ENCODE results near the gene ODF4. TPM values are rescaled to one million over a fixed set of nuclear protein-coding genes. Genes with fewer than 3 reads are reported as not detected.

ODF4 gene
- total and polyA plus RNA-seq, 2 of the 13 experiments (the other 11 are each of a cell fraction or from before 2014, with no cell fraction given), result not detected

DNA sequence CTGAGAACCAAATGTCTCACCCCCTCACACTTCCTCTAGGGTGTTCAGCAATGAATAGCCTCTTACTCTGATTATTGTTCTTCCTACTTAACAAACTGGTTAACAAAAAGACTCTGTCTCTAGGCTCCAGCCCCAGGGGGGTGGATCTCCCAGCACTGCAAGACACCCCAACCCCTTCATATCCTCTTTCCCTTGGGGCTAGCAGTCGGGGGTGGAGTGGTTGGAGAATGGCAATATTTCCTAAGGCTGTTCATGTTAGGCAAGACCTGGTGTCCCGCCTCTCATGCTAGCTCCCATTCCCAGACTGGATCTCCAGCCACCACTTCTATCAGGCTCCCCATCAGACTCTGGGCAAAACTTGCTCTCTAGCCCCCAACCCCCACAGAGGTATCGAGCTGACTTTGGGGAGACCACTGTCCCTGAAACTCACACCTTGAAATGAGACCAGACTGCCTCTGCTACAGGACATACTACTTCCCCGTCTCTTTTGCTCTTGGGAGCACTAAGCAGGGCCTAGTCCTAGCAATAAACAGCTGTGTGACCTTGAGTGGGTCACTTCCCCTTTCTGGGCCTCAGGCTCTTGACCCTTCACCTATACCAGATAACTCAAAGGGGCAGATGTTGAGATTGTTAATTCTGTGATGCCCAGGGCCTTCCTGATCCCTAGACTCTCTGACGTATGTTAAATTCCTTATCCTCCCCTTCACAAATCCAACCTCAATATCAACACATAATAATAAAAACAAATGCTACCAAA is 46.8 kb upstream of the ODF4 start (continued):
- TF ChIP-seq ZNF232 (CRISPR knock-in tag; IDR thresholded peaks at IDR 0.05; ENCODE audit: borderline replicate concordance) (no peak), ZBTB3 (CRISPR knock-in tag; IDR thresholded peaks at IDR 0.05; ENCODE audit: borderline replicate concordance, low read depth) (0 out of 2 replicates have a peak, but pooled peaks have one; percentile 25), CBX1 (IDR thresholded peaks at IDR 0.05; ENCODE audit: low read depth) (no peak), GFI1 (CRISPR knock-in tag; IDR thresholded peaks at IDR 0.05; ENCODE audit: borderline replicate concordance) (0 out of 2 replicates have a peak, but pooled peaks have one; percentile 18), TBL1XR1 (IDR thresholded peaks at IDR 0.05; ENCODE audit: borderline replicate concordance, low read length, partially characterized antibody) (no peak), MIER2 (CRISPR knock-in tag; IDR thresholded peaks at IDR 0.05) (no peak), SMAD1 (CRISPR knock-in tag; IDR thresholded peaks at IDR 0.05; ENCODE audit: borderline replicate concordance, low read depth) (no peak), ZFX (CRISPR knock-in tag; IDR thresholded peaks at IDR 0.05; ENCODE audit: low read depth) (peak; percentile 69), SRSF4 (IDR thresholded peaks at IDR 0.05; ENCODE audit: low read depth, low read length, poor library complexity, severe bottlenecking) (no peak), STAT5B (CRISPR knock-in tag; IDR thresholded peaks at IDR 0.05) (no peak), ZFP36 (IDR thresholded peaks at IDR 0.05; ENCODE audit: borderline replicate concordance, low read depth, low read length, partially characterized antibody) (no peak), RBAK (CRISPR knock-in tag; IDR thresholded peaks at IDR 0.05) (no peak), GATAD1 (CRISPR knock-in tag; IDR thresholded peaks at IDR 0.05) (no peak), ZNF292 (CRISPR knock-in tag; IDR thresholded peaks at IDR 0.05; ENCODE audit: borderline replicate concordance, low read depth) (no peak), FOSL2 (CRISPR knock-in tag; IDR thresholded peaks at IDR 0.05) (no peak), KDM1A (CRISPR knock-in tag; IDR thresholded peaks at IDR 0.05) (no peak), POLR2AphosphoS2 (IDR thresholded peaks at IDR 0.05; ENCODE audit: low read depth, low read length) (no peak), ZNF792 (CRISPR knock-in tag; IDR thresholded peaks at IDR 0.05) (no peak), ZNF431 (CRISPR knock-in tag; IDR thresholded peaks at IDR 0.05; ENCODE audit: borderline replicate concordance, low read depth) (no peak), ZNF382 (CRISPR knock-in tag; IDR thresholded peaks at IDR 0.05; ENCODE audit: borderline replicate concordance) (no peak)
- TF ChIP-seq, protein P1, sequence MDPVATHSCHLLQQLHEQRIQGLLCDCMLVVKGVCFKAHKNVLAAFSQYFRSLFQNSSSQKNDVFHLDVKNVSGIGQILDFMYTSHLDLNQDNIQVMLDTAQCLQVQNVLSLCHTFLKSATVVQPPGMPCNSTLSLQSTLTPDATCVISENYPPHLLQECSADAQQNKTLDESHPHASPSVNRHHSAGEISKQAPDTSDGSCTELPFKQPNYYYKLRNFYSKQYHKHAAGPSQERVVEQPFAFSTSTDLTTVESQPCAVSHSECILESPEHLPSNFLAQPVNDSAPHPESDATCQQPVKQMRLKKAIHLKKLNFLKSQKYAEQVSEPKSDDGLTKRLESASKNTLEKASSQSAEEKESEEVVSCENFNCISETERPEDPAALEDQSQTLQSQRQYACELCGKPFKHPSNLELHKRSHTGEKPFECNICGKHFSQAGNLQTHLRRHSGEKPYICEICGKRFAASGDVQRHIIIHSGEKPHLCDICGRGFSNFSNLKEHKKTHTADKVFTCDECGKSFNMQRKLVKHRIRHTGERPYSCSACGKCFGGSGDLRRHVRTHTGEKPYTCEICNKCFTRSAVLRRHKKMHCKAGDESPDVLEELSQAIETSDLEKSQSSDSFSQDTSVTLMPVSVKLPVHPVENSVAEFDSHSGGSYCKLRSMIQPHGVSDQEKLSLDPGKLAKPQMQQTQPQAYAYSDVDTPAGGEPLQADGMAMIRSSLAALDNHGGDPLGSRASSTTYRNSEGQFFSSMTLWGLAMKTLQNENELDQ (CRISPR knock-in tag; IDR thresholded peaks at IDR 0.05; ENCODE audit: borderline replicate concordance), result no peak
- TF ChIP-seq, protein P2, sequence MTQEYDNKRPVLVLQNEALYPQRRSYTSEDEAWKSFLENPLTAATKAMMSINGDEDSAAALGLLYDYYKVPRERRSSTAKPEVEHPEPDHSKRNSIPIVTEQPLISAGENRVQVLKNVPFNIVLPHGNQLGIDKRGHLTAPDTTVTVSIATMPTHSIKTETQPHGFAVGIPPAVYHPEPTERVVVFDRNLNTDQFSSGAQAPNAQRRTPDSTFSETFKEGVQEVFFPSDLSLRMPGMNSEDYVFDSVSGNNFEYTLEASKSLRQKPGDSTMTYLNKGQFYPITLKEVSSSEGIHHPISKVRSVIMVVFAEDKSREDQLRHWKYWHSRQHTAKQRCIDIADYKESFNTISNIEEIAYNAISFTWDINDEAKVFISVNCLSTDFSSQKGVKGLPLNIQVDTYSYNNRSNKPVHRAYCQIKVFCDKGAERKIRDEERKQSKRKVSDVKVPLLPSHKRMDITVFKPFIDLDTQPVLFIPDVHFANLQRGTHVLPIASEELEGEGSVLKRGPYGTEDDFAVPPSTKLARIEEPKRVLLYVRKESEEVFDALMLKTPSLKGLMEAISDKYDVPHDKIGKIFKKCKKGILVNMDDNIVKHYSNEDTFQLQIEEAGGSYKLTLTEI (CRISPR knock-in tag; conservative IDR thresholded peaks at IDR 0.05), result no peak
- TF ChIP-seq, protein P3, sequence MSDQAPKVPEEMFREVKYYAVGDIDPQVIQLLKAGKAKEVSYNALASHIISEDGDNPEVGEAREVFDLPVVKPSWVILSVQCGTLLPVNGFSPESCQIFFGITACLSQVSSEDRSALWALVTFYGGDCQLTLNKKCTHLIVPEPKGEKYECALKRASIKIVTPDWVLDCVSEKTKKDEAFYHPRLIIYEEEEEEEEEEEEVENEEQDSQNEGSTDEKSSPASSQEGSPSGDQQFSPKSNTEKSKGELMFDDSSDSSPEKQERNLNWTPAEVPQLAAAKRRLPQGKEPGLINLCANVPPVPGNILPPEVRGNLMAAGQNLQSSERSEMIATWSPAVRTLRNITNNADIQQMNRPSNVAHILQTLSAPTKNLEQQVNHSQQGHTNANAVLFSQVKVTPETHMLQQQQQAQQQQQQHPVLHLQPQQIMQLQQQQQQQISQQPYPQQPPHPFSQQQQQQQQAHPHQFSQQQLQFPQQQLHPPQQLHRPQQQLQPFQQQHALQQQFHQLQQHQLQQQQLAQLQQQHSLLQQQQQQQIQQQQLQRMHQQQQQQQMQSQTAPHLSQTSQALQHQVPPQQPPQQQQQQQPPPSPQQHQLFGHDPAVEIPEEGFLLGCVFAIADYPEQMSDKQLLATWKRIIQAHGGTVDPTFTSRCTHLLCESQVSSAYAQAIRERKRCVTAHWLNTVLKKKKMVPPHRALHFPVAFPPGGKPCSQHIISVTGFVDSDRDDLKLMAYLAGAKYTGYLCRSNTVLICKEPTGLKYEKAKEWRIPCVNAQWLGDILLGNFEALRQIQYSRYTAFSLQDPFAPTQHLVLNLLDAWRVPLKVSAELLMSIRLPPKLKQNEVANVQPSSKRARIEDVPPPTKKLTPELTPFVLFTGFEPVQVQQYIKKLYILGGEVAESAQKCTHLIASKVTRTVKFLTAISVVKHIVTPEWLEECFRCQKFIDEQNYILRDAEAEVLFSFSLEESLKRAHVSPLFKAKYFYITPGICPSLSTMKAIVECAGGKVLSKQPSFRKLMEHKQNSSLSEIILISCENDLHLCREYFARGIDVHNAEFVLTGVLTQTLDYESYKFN (CRISPR knock-in tag; conservative IDR thresholded peaks at IDR 0.05), result peak; percentile 75
